OCI-LY1 (cell line): ENCODE results near the gene BRF1.

Experiments
- H2AFZ ChIP-seq: fragments of 200-600 bp; sonication (generic), shearing (Covaris generic); 2 replicates; pipeline ENCODE4 v1.6.0; 2014; ENCODE audit warnings: antibody characterized with exemption, mild to moderate bottlenecking, low read length
- H3F3A ChIP-seq: fragments of 200-600 bp; sonication (generic), shearing (Covaris generic); 2 replicates; pipeline ENCODE4 v1.6.0; 2014; ENCODE audit warnings: mild to moderate bottlenecking, antibody characterized with exemption, low read length, moderate library complexity; ENCODE audit not compliant: insufficient read depth
- H3K27ac ChIP-seq: fragments of 200-600 bp; sonication (generic); 2 replicates; pipeline ENCODE4 v1.5.1; 2014; ENCODE audit warnings: low read length, mixed run types, mild to moderate bottlenecking, low read depth; ENCODE audit not compliant: poor library complexity, severe bottlenecking
- H3K27me3 ChIP-seq: fragments of 200-600 bp; sonication (generic); 2 replicates; pipeline ENCODE4 v1.6.0; 2014; ENCODE audit warnings: antibody characterized with exemption, mild to moderate bottlenecking, low read length, moderate library complexity; ENCODE audit not compliant: insufficient read depth
- H3K36me3 ChIP-seq: fragments of 200-600 bp; sonication (generic); 2 replicates; pipeline ENCODE4 v1.6.1; 2014; ENCODE audit warnings: mild to moderate bottlenecking, antibody characterized with exemption, low read length, moderate library complexity, mixed read lengths; ENCODE audit not compliant: insufficient read depth
- H3K4me1 ChIP-seq: fragments of 200-600 bp; sonication (generic); 2 replicates; pipeline ENCODE4 v1.5.1; 2014; ENCODE audit warnings: mild to moderate bottlenecking, low read length, moderate library complexity; ENCODE audit not compliant: insufficient read depth, severe bottlenecking
- H3K4me2 ChIP-seq: fragments of 200-600 bp; sonication (generic), shearing (Covaris generic); 2 replicates; pipeline ENCODE4 v1.6.1; 2014; ENCODE audit warnings: low read length
- H3K4me3 ChIP-seq: fragments of 200-600 bp; sonication (generic); 2 replicates; pipeline ENCODE4 v1.5.1; 2014; ENCODE audit warnings: low read length, low read depth, mild to moderate bottlenecking, mixed read lengths; ENCODE audit not compliant: poor library complexity, severe bottlenecking
- H3K79me2 ChIP-seq: fragments of 200-600 bp; shearing (Covaris generic); 2 replicates; pipeline ENCODE4 v1.6.1; 2016; ENCODE audit warnings: mixed run types, low read length, mixed read lengths; ENCODE audit not compliant: insufficient read depth
- H3K9ac ChIP-seq: fragments of 200-600 bp; sonication (generic), shearing (Covaris generic); 2 replicates; pipeline ENCODE4 v1.6.1; 2014; ENCODE audit warnings: mild to moderate bottlenecking, low read length, mixed read lengths
- H3K9me2 ChIP-seq: fragments of 200-600 bp; sonication (generic), shearing (Covaris generic); 2 replicates; pipeline ENCODE4 v1.6.1; 2014; ENCODE audit warnings: low read depth, mild to moderate bottlenecking, low read length, mixed read lengths
- H3K9me3 ChIP-seq: fragments of 200-600 bp; shearing (Covaris generic); 2 replicates; pipeline ENCODE4 v1.6.1; 2014; ENCODE audit warnings: low read length, mixed read lengths
- H4K20me1 ChIP-seq: fragments of 200-600 bp; sonication (generic), shearing (Covaris generic); 2 replicates; pipeline ENCODE4 v1.6.0; 2016; ENCODE audit warnings: mild to moderate bottlenecking, low read length; ENCODE audit not compliant: insufficient read depth
- CTCF ChIP-seq: fragments of 200-600 bp; sonication (generic), shearing (Covaris generic); IDR thresholded peaks from 2 replicates; pipeline ENCODE4 v1.5.1; 2017; ENCODE audit warnings: mild to moderate bottlenecking, antibody characterized with exemption, low read length, moderate library complexity, mixed read lengths
- EZH2 ChIP-seq: fragments of 200-600 bp; sonication (generic), shearing (Covaris generic); IDR thresholded peaks from 2 replicates; pipeline ENCODE4 v1.8.0; 2017; ENCODE audit warnings: borderline replicate concordance, mixed run types, mild to moderate bottlenecking, antibody characterized with exemption, low read length, moderate library complexity, mixed read lengths

BRF1 gene

GRCh38 chr14:105337966-105338741 lies 37.4 kb upstream of the BRF1 start:
- Histone ChIP-seq H3K4me2 (no peak overlapping the region), H3K27ac (no peak overlapping the region), H2AFZ (no peak overlapping the region), H4K20me1 (no peaks in the 10 kb centered on the region), H3F3A (no peaks in the 10 kb centered on the region), H3K9ac (no peak overlapping the region), H3K9me2 (no peaks in the 10 kb centered on the region), H3K36me3 (no peaks in the 10 kb centered on the region), H3K4me1 (peaks cover 19% of the 10 kb centered on the region), H3K4me3 (no peak overlapping the region), H3K79me2 (no peaks in the 10 kb centered on the region), H3K9me3 (no peaks in the 10 kb centered on the region), H3K27me3 (no peaks in the 10 kb centered on the region)
- no peak for TF ChIP-seq EZH2
- no peak for TF ChIP-seq CTCF

- Histone ChIP-seq H3K27ac (no peak overlapping the region), H3K27me3 (no peaks in the 10 kb centered on the region), H3F3A (no peaks in the 10 kb centered on the region), H3K79me2 (no peaks in the 10 kb centered on the region), H3K4me3 (no peak overlapping the region), H3K4me2 (no peak overlapping the region), H4K20me1 (no peaks in the 10 kb centered on the region), H3K4me1 (peaks cover 19% of the 10 kb centered on the region), H2AFZ (no peak overlapping the region), H3K36me3 (no peaks in the 10 kb centered on the region), H3K9me2 (no peaks in the 10 kb centered on the region), H3K9me3 (no peaks in the 10 kb centered on the region), H3K9ac (no peak overlapping the region)
- TF ChIP-seq CTCF (no peak), EZH2 (no peak)
These were observed 36.6 kb upstream of the BRF1 start for GRCh38 chr14:105337433-105337832.

GRCh38 chr14:105336477-105337287 lies 35.9 kb upstream of the BRF1 start:
- no peaks in the 10 kb centered on the region for H3K9me2 ChIP-seq
- H3K36me3 ChIP-seq = no peaks in the 10 kb centered on the region
- no peak overlapping the region for H3K27ac ChIP-seq
- H4K20me1 ChIP-seq = no peaks in the 10 kb centered on the region
- H3K9ac ChIP-seq = no peak overlapping the region
- H3K4me3 ChIP-seq = no peak overlapping the region
- H3K9me3 ChIP-seq = no peaks in the 10 kb centered on the region
- no peaks in the 10 kb centered on the region for H3K27me3 ChIP-seq
- H3K4me1 ChIP-seq = peaks cover 16% of the 10 kb centered on the region
- no peaks in the 10 kb centered on the region for H3K79me2 ChIP-seq
- H3K4me2 ChIP-seq = no peak overlapping the region
- no peak overlapping the region for H2AFZ ChIP-seq
- H3F3A ChIP-seq = no peaks in the 10 kb centered on the region
- no peak for TF ChIP-seq CTCF
- TF ChIP-seq EZH2 = no peak
